Suprapubic skin (tissue), 3 donors: ENCODE results near the gene EPHA4.

ENCODE experiments used
- EP300 ChIP-seq: sonication (generic); formaldehyde crosslinking; IDR thresholded peaks from one replicate; pipeline ENCODE4 v1.6.1; 2017; ENCODE audit warnings: antibody characterized with exemption
- POLR2A ChIP-seq, 2 donors: fragments of 450-650 bp; IDR thresholded peaks; one replicate each; pipeline ENCODE4 v1.6.1; 2017; ENCODE audit warnings: antibody characterized with exemption in 2 of 2, mild to moderate bottlenecking in 2 of 2, moderate library complexity in 2 of 2
- TF ChIP-seq, protein P1 (sequence below), 2 donors: fragments of 200-600 bp in 1 of 2; fragments of 450-650 bp in 1 of 2; sonication (generic) in 1 of 2; IDR thresholded peaks; one replicate each; pipeline ENCODE4 v1.5.1; 2016 to 2019; ENCODE audit warnings: antibody characterized with exemption in 2 of 2, mild to moderate bottlenecking in 1 of 2, moderate library complexity in 1 of 2

DNA sequence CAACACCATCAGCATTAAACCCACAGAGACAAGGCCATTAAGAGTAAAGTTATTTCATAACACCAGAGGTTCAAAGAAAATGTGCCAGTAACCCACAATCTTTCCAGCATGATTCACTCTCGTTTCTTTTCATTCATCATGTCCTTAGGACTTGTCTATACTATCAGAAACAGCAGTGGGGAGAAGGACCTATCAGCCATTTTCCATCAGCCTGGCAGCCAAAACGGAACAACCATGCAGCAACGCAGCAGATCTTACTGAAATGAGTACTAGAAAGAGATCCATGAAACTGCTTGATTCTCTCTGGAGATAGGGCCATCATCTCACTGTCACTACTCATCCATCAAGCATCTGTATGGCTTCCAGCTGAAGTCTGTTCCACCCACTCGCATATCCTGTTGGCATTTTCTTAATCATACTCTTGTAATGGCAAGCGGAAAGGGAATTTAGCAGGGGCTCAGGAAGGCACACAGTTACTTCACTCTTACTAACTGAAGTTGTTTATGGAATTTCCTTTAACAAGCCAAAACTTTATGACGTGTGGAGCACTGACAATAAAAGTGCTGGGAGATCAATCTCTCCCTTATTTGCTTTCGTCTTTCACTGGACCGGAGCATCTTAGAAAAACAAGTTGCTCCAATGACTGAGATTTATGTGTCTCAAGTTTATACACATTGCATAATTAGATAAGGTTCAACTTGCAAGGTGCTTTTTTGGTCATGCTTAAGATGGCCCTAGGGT, 69.7 kb downstream of the EPHA4 start:
- TF ChIP-seq, protein P1, sequence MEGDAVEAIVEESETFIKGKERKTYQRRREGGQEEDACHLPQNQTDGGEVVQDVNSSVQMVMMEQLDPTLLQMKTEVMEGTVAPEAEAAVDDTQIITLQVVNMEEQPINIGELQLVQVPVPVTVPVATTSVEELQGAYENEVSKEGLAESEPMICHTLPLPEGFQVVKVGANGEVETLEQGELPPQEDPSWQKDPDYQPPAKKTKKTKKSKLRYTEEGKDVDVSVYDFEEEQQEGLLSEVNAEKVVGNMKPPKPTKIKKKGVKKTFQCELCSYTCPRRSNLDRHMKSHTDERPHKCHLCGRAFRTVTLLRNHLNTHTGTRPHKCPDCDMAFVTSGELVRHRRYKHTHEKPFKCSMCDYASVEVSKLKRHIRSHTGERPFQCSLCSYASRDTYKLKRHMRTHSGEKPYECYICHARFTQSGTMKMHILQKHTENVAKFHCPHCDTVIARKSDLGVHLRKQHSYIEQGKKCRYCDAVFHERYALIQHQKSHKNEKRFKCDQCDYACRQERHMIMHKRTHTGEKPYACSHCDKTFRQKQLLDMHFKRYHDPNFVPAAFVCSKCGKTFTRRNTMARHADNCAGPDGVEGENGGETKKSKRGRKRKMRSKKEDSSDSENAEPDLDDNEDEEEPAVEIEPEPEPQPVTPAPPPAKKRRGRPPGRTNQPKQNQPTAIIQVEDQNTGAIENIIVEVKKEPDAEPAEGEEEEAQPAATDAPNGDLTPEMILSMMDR (IDR thresholded peaks at IDR 0.05), result no peak
- TF ChIP-seq POLR2A (IDR thresholded peaks at IDR 0.05) (no peak), EP300 (no peak)
